ENCODE measurements around the gene HERC5. TPM values are rescaled to one million over a fixed set of nuclear protein-coding genes. Genes with fewer than 3 reads are reported as not detected.

The HERC5 gene
- 3.6 to 4.7 TPM (median 4.3 TPM) in 5 replicates for total RNA-seq (2022; extraction: Qiagen RNA extraction)

DNA sequence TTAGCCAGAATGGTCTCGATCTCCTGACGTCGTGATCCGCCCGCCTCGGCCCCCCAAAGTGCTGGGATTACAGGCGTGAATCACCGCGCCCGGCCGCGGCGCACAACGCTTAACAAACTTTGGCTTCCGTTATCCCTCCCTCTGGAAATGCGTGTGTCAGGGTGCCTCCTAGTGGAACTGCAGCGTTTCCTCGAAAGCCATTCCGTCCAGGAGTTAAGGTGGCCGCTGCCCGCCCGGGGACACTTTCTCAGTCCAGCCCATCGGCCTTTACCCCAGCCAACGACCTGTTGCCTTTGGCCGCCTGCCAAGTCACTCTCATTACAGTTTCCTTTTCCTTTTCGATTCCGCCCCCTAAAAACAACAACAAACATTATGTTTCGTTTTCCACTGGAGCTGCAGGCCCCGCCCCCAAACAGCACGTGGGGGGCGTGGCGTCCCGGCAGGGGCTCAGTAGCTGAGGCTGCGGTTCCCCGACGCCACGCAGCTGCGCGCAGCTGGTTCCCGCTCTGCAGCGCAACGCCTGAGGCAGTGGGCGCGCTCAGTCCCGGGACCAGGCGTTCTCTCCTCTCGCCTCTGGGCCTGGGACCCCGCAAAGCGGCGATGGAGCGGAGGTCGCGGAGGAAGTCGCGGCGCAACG is at the start of gene HERC5:
Gene HERC5, plus strand, starts transcription at position 450 of the 637 bp plus-strand sequence. Its CDS starts 151 bp downstream, at position 601.

DNA sequence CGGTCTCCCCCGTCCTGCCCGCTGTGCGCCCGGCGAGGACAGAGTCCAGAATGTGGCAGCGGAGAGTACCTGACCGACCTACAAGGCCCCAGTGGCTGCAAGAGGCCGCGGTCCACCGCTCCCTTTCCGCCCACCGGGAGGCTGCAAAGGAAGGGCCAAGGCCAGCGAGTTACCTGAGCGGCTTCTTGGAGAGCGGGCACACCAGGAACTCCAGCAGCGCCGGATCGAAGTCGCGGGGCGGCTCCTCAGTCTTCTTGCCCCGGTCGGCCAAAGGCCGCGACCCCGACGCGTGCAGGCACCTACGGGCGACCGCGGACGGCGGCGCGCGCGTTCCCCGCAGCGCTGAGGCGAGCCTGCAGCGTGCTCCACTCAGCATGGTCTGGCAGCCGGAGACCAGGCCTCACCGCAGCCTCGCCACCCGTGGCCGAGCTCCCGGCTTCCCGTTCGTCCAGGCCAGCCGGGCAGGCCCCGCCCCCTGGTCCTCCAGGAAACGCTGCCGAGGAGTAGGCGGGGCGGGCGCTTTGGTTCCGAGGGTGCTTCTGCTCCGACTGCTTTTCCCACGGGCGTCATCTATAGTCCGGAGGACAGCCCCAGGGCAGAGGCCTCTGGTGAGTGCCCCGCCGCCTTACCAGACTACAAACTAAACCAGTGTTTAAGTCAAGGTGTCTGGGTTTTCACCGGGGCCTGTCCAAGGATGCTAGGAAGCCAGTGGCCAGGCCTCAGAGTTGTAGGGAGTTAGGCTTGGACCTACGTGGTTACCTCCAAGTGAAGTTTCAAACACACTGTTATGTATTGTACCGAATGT is 66.6 kb downstream of the HERC5 start, which contains the start of gene PYURF:
Gene PYURF, minus strand, starts transcription at position 452 of the 805 bp plus-strand sequence. Its CDS starts 76 bp downstream, at position 376.

Other genes with a start within 250 kb of the HERC5 start
- 0.65 to 1.3 TPM (median 1.1 TPM) in 5 replicates for gene PPM1K, start 172.6 kb upstream of the HERC5 start, total RNA-seq (2022; extraction: Qiagen RNA extraction)
- gene HERC6, start 78.3 kb upstream of the HERC5 start, total RNA-seq (2022; extraction: Qiagen RNA extraction), result 2.6 to 3.7 TPM (median 3.0 TPM) in 5 replicates
- 72.2 to 84.8 TPM (median 80.4 TPM) in 5 replicates for gene PYURF, start 66.7 kb downstream of the HERC5 start, total RNA-seq (2022; extraction: Qiagen RNA extraction)
- gene HERC3, start 135.4 kb downstream of the HERC5 start, total RNA-seq (2022; extraction: Qiagen RNA extraction), result 4.3 to 8.2 TPM (median 7.5 TPM) in 5 replicates
- gene NAP1L5, start 240.7 kb downstream of the HERC5 start, total RNA-seq (2022; extraction: Qiagen RNA extraction), result 1.8 to 2.3 TPM (median 2.0 TPM) in 5 replicates

All from A549 treated with CORT108297 at 1 μM for 4 hours (cell line).